ENCODE measurements around the gene ARFGEF2.

GRCh38 chr20:48886194-48886593, 35.3 kb upstream of the ARFGEF2 start:
- TF ChIP-seq CTCF (IDR thresholded peaks at IDR 0.05) (no peak), POLR2A (IDR thresholded peaks at IDR 0.05) (no peak)

All from lower leg skin (tissue), 3 donors.